GM23338 (cell line): ENCODE data around the gene MLLT3. TPM values are rescaled to one million over a fixed set of nuclear protein-coding genes. Genes with fewer than 3 reads are reported as not detected.

Experiments used
- ATAC-seq: fragments of 200-7000 bp; cut with Tn5 transposase; 3 replicates; pipeline ENCODE4 v1.9.1; 2020
- DNase-seq: peaks from one replicate; pipeline ENCODE4 v3.0.0-alpha.2; 2015; ENCODE audit warnings: low spot score
- H2AFZ ChIP-seq: fragments of 200-600 bp; sonication (generic); 2 replicates; pipeline ENCODE4 v1.8.0; 2016; ENCODE audit warnings: antibody characterized with exemption, mild to moderate bottlenecking, moderate library complexity
- H3F3A ChIP-seq: fragments of 200-600 bp; sonication (generic); replicated peaks from 2 replicates; pipeline ENCODE4 v1.8.0; 2017; ENCODE audit warnings: antibody characterized with exemption, mixed run types, low read depth
- H3K27ac ChIP-seq: fragments of 200-600 bp; sonication (generic); 2 replicates; pipeline ENCODE4 v1.6.1; 2016; ENCODE audit warnings: low read depth
- H3K27me3 ChIP-seq: fragments of 200-600 bp; sonication (generic); 2 replicates; pipeline ENCODE4 v1.8.0; 2016; ENCODE audit warnings: mild to moderate bottlenecking, mixed run types, moderate library complexity; ENCODE audit not compliant: insufficient read depth
- H3K36me3 ChIP-seq: fragments of 200-600 bp; sonication (generic); 2 replicates; pipeline ENCODE4 v1.8.0; 2016; ENCODE audit warnings: mild to moderate bottlenecking; ENCODE audit not compliant: insufficient read depth
- H3K4me1 ChIP-seq: fragments of 200-600 bp; sonication (generic); 2 replicates; pipeline ENCODE4 v1.8.0; 2016; ENCODE audit warnings: mild to moderate bottlenecking, moderate library complexity; ENCODE audit not compliant: insufficient read depth
- H3K4me2 ChIP-seq: fragments of 200-600 bp; sonication (generic); 2 replicates; pipeline ENCODE4 v1.7.1; 2017; ENCODE audit warnings: mixed run types
- H3K4me3 ChIP-seq: fragments of 200-600 bp; sonication (generic); 2 replicates; pipeline ENCODE4 v1.6.1; 2016; ENCODE audit warnings: mixed run types
- H3K79me2 ChIP-seq: fragments of 200-600 bp; sonication (generic); replicated peaks from 2 replicates; pipeline ENCODE4 v1.8.0; 2017; ENCODE audit warnings: mild to moderate bottlenecking; ENCODE audit not compliant: insufficient read depth
- H3K9me2 ChIP-seq: fragments of 200-600 bp; sonication (generic); 2 replicates; pipeline ENCODE4 v1.8.0; 2017; ENCODE audit not compliant: insufficient read depth
- H4K20me1 ChIP-seq: fragments of 200-600 bp; sonication (generic); replicated peaks from 2 replicates; pipeline ENCODE4 v1.8.0; 2017; ENCODE audit warnings: mild to moderate bottlenecking; ENCODE audit not compliant: insufficient read depth
- H3K27ac Mint-ChIP-seq: 2 replicates; pipeline ENCODE4 v1.8.0; 2020; ENCODE audit warnings: inconsistent platforms, mild to moderate bottlenecking, moderate library complexity, mixed read lengths
- H3K27me3 Mint-ChIP-seq: 3 replicates; pipeline ENCODE4 v1.8.0; 2022; ENCODE audit warnings: low read depth, mild to moderate bottlenecking, moderate library complexity, mixed read lengths, inconsistent platforms; ENCODE audit not compliant: insufficient read depth, poor library complexity
- H3K36me3 Mint-ChIP-seq: 3 replicates; pipeline ENCODE4 v1.8.0; 2021; ENCODE audit warnings: low read depth, mild to moderate bottlenecking, inconsistent platforms, moderate library complexity, mixed read lengths
- H3K4me1 Mint-ChIP-seq: 3 replicates; pipeline ENCODE4 v1.8.0; 2020; ENCODE audit warnings: mild to moderate bottlenecking, inconsistent platforms, mixed read lengths
- H3K4me3 Mint-ChIP-seq: 3 replicates; pipeline ENCODE4 v1.8.0; 2021; ENCODE audit warnings: moderate library complexity, mild to moderate bottlenecking, inconsistent platforms, mixed read lengths
- H3K9me3 Mint-ChIP-seq: 3 replicates; pipeline ENCODE4 v1.8.0; 2020; ENCODE audit warnings: moderate library complexity, mild to moderate bottlenecking, inconsistent platforms, mixed read lengths
- CREB1 ChIP-seq: fragments of 250-450 bp; sonication (Bioruptor Pico); IDR thresholded peaks from 2 replicates; pipeline ENCODE4 v1.5.0; 2020; ENCODE audit warnings: low read depth, mild to moderate bottlenecking, moderate library complexity
- EZH2 ChIP-seq: fragments of 200-600 bp; sonication (generic); IDR thresholded peaks from one replicate; pipeline ENCODE4 v1.8.0; 2017; ENCODE audit warnings: antibody characterized with exemption, mild to moderate bottlenecking, low read depth; ENCODE audit not compliant: unreplicated experiment
- EZH2phosphoT487 ChIP-seq: fragments of 200-600 bp; sonication (generic); IDR thresholded peaks from one replicate; pipeline ENCODE4 v1.8.1; 2018; ENCODE audit warnings: antibody characterized with exemption; ENCODE audit not compliant: unreplicated experiment
- JUNB ChIP-seq: IDR thresholded peaks from one replicate; pipeline ENCODE4 v1.6.1; 2016; ENCODE audit warnings: antibody characterized with exemption; ENCODE audit not compliant: unreplicated experiment
- NANOG ChIP-seq: IDR thresholded peaks from 2 replicates; pipeline ENCODE4 v1.6.1; 2016; ENCODE audit warnings: antibody characterized with exemption, borderline replicate concordance
- POLR2AphosphoS5 ChIP-seq: IDR thresholded peaks from 2 replicates; pipeline ENCODE4 v1.6.1; 2016; ENCODE audit warnings: antibody characterized with exemption, low read depth
- STAT1 ChIP-seq: IDR thresholded peaks from one replicate; pipeline ENCODE4 v1.6.1; 2016; ENCODE audit warnings: antibody characterized with exemption; ENCODE audit not compliant: unreplicated experiment
- ZNF114 ChIP-seq: fragments of 250-450 bp; sonication (Bioruptor Pico); IDR thresholded peaks from 2 replicates; pipeline ENCODE4 v1.5.0; 2020; ENCODE audit warnings: mild to moderate bottlenecking, moderate library complexity
- ZNF331 ChIP-seq: fragments of 250-450 bp; sonication (Bioruptor Pico); IDR thresholded peaks from 2 replicates; pipeline ENCODE4 v1.5.0; 2020; ENCODE audit warnings: low read depth, mild to moderate bottlenecking, moderate library complexity
- polyA plus RNA-seq: library from polyadenylated mRNA; unstranded; fragments of >200 nt; fragmentation: Nextera tagmentation; extraction: Ambion mirVana; gene quantifications from 2 replicates; pipeline ENCODE4 v1.2.1, GENCODE V29; 2016
- total RNA-seq: library from RNA; depleted of rRNA; stranded (reverse); fragments of >200 nt; shearing (Covaris generic); gene quantifications from 2 replicates; pipeline ENCODE4 v1.2.3, GENCODE V29; 2014
- TF ChIP-seq, protein P1 (sequence below), 2 experiments: fragments of 200-600 bp in 1 of 2; sonication (generic) in 1 of 2; conservative IDR thresholded peaks; 2 replicates each; pipeline versions ENCODE4 v1.5.1 to v1.6.1; 2016 to 2017; ENCODE audit warnings: antibody characterized with exemption in 2 of 2, low read depth in 2 of 2, mild to moderate bottlenecking in 2 of 2, moderate library complexity in 1 of 2
- TF ChIP-seq, protein P2 (sequence below): IDR thresholded peaks from one replicate; pipeline ENCODE4 v1.6.1; 2018; ENCODE audit warnings: antibody characterized with exemption; ENCODE audit not compliant: unreplicated experiment
- TF ChIP-seq, protein P3 (sequence below): fragments of 250-450 bp; sonication (Bioruptor Pico); IDR thresholded peaks from 2 replicates; pipeline ENCODE4 v1.5.0; 2020; ENCODE audit warnings: mild to moderate bottlenecking, moderate library complexity
- TF ChIP-seq, protein P4 (sequence below): IDR thresholded peaks from 2 replicates; pipeline ENCODE4 v1.6.1; 2016; ENCODE audit warnings: antibody characterized with exemption

The MLLT3 gene
- total and polyA plus RNA-seq, 2 experiments from 2014 or later, result 7.5 to 9.5 TPM

DNA sequence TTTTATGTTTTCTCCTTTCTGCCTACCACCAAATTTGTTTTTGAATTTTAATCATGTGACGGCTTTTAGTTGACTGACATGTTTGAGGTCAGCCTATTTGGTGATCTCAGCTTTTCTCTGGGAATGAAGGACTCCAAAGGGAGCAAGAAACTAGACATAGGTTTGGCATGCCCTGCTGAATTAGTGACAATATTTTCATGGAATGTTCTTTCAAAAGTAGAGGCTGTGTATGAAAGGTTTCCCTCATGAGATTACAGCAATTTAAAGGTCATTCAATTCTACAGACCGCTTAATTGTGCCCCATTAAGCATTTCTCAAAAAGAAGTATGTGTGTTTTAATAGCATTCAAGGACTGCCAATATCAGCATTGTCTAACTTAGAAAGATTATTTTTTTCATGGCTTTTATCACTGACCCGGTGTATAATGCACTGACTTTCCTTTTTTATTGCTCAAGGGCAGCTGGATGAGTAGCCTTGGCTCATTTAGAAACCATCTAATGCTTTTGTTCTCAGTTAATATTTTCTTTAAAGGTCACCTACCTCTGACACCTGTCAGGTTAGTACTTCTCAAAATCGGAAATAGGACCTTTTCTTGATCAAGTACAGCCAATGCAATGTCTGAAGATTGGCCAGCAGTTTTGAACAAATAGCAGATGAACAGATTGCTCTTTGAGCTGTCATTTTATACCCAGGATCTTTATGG lies 8.1 kb upstream of the MLLT3 start:
- Histone ChIP-seq H3K4me2 (no peak overlapping the region), H3K4me1 (peaks cover 5% of the 10 kb centered on the region), H3K27me3 (no peaks in the 10 kb centered on the region), H3K9me2 (no peaks in the 10 kb centered on the region), H3K79me2 (no peaks in the 10 kb centered on the region), H2AFZ (no peak overlapping the region), H3F3A (no peaks in the 10 kb centered on the region), H4K20me1 (no peaks in the 10 kb centered on the region), H3K27ac (no peak overlapping the region), H3K36me3 (no peaks in the 10 kb centered on the region), H3K4me3 (no peak overlapping the region)
- ATAC-seq, result no peak
- DNase-seq, result no peak
- Mint-ChIP-seq H3K27ac (no peak overlapping the region), H3K9me3 (no peaks in the 10 kb centered on the region), H3K27me3 (no peaks in the 10 kb centered on the region), H3K4me1 (peaks cover 11% of the 10 kb centered on the region), H3K4me3 (no peak overlapping the region), H3K36me3 (no peaks in the 10 kb centered on the region)
- TF ChIP-seq NANOG (no peak), ZNF331 (no peak), EZH2 (no peak), JUNB (no peak), CREB1 (CRISPR knock-in tag) (no peak), ZNF114 (no peak), POLR2AphosphoS5 (no peak), EZH2phosphoT487 (no peak), STAT1 (no peak)
- TF ChIP-seq, protein P1, sequence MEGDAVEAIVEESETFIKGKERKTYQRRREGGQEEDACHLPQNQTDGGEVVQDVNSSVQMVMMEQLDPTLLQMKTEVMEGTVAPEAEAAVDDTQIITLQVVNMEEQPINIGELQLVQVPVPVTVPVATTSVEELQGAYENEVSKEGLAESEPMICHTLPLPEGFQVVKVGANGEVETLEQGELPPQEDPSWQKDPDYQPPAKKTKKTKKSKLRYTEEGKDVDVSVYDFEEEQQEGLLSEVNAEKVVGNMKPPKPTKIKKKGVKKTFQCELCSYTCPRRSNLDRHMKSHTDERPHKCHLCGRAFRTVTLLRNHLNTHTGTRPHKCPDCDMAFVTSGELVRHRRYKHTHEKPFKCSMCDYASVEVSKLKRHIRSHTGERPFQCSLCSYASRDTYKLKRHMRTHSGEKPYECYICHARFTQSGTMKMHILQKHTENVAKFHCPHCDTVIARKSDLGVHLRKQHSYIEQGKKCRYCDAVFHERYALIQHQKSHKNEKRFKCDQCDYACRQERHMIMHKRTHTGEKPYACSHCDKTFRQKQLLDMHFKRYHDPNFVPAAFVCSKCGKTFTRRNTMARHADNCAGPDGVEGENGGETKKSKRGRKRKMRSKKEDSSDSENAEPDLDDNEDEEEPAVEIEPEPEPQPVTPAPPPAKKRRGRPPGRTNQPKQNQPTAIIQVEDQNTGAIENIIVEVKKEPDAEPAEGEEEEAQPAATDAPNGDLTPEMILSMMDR (conservative IDR thresholded peaks at IDR 0.05; ENCODE audit: low read depth in 2 of 2), result no peak
- TF ChIP-seq, protein P2, sequence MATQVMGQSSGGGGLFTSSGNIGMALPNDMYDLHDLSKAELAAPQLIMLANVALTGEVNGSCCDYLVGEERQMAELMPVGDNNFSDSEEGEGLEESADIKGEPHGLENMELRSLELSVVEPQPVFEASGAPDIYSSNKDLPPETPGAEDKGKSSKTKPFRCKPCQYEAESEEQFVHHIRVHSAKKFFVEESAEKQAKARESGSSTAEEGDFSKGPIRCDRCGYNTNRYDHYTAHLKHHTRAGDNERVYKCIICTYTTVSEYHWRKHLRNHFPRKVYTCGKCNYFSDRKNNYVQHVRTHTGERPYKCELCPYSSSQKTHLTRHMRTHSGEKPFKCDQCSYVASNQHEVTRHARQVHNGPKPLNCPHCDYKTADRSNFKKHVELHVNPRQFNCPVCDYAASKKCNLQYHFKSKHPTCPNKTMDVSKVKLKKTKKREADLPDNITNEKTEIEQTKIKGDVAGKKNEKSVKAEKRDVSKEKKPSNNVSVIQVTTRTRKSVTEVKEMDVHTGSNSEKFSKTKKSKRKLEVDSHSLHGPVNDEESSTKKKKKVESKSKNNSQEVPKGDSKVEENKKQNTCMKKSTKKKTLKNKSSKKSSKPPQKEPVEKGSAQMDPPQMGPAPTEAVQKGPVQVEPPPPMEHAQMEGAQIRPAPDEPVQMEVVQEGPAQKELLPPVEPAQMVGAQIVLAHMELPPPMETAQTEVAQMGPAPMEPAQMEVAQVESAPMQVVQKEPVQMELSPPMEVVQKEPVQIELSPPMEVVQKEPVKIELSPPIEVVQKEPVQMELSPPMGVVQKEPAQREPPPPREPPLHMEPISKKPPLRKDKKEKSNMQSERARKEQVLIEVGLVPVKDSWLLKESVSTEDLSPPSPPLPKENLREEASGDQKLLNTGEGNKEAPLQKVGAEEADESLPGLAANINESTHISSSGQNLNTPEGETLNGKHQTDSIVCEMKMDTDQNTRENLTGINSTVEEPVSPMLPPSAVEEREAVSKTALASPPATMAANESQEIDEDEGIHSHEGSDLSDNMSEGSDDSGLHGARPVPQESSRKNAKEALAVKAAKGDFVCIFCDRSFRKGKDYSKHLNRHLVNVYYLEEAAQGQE, result no peak
- TF ChIP-seq, protein P3, sequence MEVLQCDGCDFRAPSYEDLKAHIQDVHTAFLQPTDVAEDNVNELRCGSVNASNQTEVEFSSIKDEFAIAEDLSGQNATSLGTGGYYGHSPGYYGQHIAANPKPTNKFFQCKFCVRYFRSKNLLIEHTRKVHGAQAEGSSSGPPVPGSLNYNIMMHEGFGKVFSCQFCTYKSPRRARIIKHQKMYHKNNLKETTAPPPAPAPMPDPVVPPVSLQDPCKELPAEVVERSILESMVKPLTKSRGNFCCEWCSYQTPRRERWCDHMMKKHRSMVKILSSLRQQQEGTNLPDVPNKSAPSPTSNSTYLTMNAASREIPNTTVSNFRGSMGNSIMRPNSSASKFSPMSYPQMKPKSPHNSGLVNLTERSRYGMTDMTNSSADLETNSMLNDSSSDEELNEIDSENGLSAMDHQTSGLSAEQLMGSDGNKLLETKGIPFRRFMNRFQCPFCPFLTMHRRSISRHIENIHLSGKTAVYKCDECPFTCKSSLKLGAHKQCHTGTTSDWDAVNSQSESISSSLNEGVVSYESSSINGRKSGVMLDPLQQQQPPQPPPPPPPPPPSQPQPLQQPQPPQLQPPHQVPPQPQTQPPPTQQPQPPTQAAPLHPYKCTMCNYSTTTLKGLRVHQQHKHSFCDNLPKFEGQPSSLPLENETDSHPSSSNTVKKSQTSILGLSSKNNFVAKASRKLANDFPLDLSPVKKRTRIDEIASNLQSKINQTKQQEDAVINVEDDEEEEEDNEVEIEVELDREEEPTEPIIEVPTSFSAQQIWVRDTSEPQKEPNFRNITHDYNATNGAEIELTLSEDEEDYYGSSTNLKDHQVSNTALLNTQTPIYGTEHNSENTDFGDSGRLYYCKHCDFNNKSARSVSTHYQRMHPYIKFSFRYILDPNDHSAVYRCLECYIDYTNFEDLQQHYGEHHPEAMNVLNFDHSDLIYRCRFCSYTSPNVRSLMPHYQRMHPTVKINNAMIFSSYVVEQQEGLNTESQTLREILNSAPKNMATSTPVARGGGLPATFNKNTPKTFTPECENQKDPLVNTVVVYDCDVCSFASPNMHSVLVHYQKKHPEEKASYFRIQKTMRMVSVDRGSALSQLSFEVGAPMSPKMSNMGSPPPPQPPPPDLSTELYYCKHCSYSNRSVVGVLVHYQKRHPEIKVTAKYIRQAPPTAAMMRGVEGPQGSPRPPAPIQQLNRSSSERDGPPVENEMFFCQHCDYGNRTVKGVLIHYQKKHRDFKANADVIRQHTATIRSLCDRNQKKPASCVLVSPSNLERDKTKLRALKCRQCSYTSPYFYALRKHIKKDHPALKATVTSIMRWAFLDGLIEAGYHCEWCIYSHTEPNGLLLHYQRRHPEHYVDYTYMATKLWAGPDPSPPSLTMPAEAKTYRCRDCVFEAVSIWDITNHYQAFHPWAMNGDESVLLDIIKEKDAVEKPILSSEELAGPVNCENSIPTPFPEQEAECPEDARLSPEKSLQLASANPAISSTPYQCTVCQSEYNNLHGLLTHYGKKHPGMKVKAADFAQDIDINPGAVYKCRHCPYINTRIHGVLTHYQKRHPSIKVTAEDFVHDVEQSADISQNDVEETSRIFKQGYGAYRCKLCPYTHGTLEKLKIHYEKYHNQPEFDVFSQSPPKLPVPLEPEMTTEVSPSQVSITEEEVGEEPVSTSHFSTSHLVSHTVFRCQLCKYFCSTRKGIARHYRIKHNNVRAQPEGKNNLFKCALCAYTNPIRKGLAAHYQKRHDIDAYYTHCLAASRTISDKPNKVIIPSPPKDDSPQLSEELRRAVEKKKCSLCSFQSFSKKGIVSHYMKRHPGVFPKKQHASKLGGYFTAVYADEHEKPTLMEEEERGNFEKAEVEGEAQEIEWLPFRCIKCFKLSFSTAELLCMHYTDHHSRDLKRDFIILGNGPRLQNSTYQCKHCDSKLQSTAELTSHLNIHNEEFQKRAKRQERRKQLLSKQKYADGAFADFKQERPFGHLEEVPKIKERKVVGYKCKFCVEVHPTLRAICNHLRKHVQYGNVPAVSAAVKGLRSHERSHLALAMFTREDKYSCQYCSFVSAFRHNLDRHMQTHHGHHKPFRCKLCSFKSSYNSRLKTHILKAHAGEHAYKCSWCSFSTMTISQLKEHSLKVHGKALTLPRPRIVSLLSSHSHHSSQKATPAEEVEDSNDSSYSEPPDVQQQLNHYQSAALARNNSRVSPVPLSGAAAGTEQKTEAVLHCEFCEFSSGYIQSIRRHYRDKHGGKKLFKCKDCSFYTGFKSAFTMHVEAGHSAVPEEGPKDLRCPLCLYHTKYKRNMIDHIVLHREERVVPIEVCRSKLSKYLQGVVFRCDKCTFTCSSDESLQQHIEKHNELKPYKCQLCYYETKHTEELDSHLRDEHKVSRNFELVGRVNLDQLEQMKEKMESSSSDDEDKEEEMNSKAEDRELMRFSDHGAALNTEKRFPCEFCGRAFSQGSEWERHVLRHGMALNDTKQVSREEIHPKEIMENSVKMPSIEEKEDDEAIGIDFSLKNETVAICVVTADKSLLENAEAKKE (CRISPR knock-in tag), result no peak
- TF ChIP-seq, protein P4, sequence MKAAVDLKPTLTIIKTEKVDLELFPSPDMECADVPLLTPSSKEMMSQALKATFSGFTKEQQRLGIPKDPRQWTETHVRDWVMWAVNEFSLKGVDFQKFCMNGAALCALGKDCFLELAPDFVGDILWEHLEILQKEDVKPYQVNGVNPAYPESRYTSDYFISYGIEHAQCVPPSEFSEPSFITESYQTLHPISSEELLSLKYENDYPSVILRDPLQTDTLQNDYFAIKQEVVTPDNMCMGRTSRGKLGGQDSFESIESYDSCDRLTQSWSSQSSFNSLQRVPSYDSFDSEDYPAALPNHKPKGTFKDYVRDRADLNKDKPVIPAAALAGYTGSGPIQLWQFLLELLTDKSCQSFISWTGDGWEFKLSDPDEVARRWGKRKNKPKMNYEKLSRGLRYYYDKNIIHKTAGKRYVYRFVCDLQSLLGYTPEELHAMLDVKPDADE, result no peak
